Endothelial cell of umbilical vein (primary cell): ENCODE measurements around the gene SLC49A3. TPM values are rescaled to one million over a fixed set of nuclear protein-coding genes. Genes with fewer than 3 reads are reported as not detected.

Source experiments
- BruUV-seq: library from RNA; stranded (reverse); fragments of 400-500 nt; replicated peaks from 2 replicates; lab custom pipeline; 2021; lab: Mats Ljungman, UMichigan
- CTCF ChIA-PET: fragments of 300-600, 350-600 bp; sonication (Branson Sonifier 250); formaldehyde crosslinking; loops from one replicate; lab custom pipeline; 2021; ENCODE audit warnings: antibody characterized with exemption, inconsistent platforms; lab: Charles Lee
- POLR2A ChIA-PET: fragments of 300-600, 350-600 bp; sonication (Branson Sonifier 250); formaldehyde crosslinking; loops from one replicate; lab custom pipeline; 2021; ENCODE audit warnings: antibody characterized with exemption, inconsistent platforms; lab: Charles Lee
- DNase-seq: peaks from one replicate; pipeline ENCODE4 v3.0.0-alpha.2; 2011; ENCODE audit warnings: low read depth, low spot score
- FAIRE-seq: peaks from 2 replicates; lab custom pipeline; 2011; peaks lifted over from hg19 to GRCh38; lab: Jason Lieb, UNC
- H2AFZ ChIP-seq: 2 replicates; pipeline ENCODE4 v1.6.0; 2012; ENCODE audit warnings: low read depth, low read length, control low read depth, inconsistent platforms
- H3K27ac ChIP-seq: 2 replicates; pipeline ENCODE4 v1.5.1; 2011; ENCODE audit warnings: low read depth, mild to moderate bottlenecking, control low read depth, low read length, moderate library complexity; ENCODE audit not compliant: insufficient read depth
- H3K27me3 ChIP-seq, 2 experiments: 2 replicates each; pipeline versions ENCODE4 v1.6.0 to v1.6.1; 2011; ENCODE audit warnings: low read length in 2 of 2, mixed read lengths in 1 of 2; ENCODE audit not compliant: control insufficient read depth in 2 of 2, insufficient read depth in 2 of 2
- H3K36me3 ChIP-seq, 2 experiments: 2 replicates in 1 of 2; 3 replicates in 1 of 2; pipeline ENCODE4 v1.5.1; 2011; ENCODE audit warnings: low read length in 2 of 2, mild to moderate bottlenecking in 1 of 2, moderate library complexity in 1 of 2; ENCODE audit not compliant: control insufficient read depth in 2 of 2, insufficient read depth in 2 of 2; ENCODE audit errors: extremely low read depth in 1 of 2
- H3K4me1 ChIP-seq: 3 replicates; pipeline ENCODE4 v1.5.1; 2011; ENCODE audit warnings: mild to moderate bottlenecking, low read length; ENCODE audit not compliant: control insufficient read depth, insufficient read depth; ENCODE audit errors: extremely low read depth
- H3K4me2 ChIP-seq: 2 replicates; pipeline ENCODE4 v1.6.1; 2011; ENCODE audit warnings: low read length, control low read depth, mixed read lengths; ENCODE audit not compliant: insufficient read depth
- H3K4me3 ChIP-seq, 3 experiments: fragments of 200-600 bp in 1 of 3; sonication (generic), shearing (Covaris generic) in 1 of 3; replicated peaks in 1 of 3; 2 replicates each; pipeline ENCODE4 v1.5.1; 2011 to 2016; ENCODE audit warnings: control low read depth in 3 of 3, low read length in 3 of 3, mild to moderate bottlenecking in 2 of 3, inconsistent platforms in 1 of 3, low read depth in 1 of 3, moderate library complexity in 1 of 3; ENCODE audit not compliant: insufficient read depth in 1 of 3
- H3K79me2 ChIP-seq: 2 replicates; pipeline ENCODE4 v1.6.0; 2012; ENCODE audit warnings: low read length, inconsistent platforms; ENCODE audit not compliant: control insufficient read depth, insufficient read depth
- H3K9ac ChIP-seq: replicated peaks from 2 replicates; pipeline ENCODE3; 2011; ENCODE audit warnings: low read length, control low read depth; ENCODE audit not compliant: insufficient read depth; ENCODE audit errors: extremely low read depth
- H3K9me1 ChIP-seq: replicated peaks from 3 replicates; pipeline ENCODE4 v1.6.0; 2011; ENCODE audit warnings: mild to moderate bottlenecking, low read length; ENCODE audit not compliant: control insufficient read depth, insufficient read depth; ENCODE audit errors: extremely low read depth
- H3K9me3 ChIP-seq: replicated peaks from 2 replicates; pipeline ENCODE4 v1.5.1; 2012; ENCODE audit warnings: low read length, inconsistent platforms; ENCODE audit not compliant: control insufficient read depth, insufficient read depth
- H4K20me1 ChIP-seq: replicated peaks from 2 replicates; pipeline ENCODE3; 2011; ENCODE audit warnings: mild to moderate bottlenecking, low read length; ENCODE audit not compliant: control insufficient read depth, insufficient read depth; ENCODE audit errors: extremely low read depth
- EZH2 ChIP-seq: IDR thresholded peaks from 2 replicates; pipeline ENCODE4 v1.6.1; 2012; ENCODE audit warnings: borderline replicate concordance, low read depth, mild to moderate bottlenecking, moderate library complexity, low read length, inconsistent platforms; ENCODE audit not compliant: severe bottlenecking
- FOS ChIP-seq: IDR thresholded peaks from 2 replicates; pipeline ENCODE4 v1.6.1; 2011; ENCODE audit warnings: mild to moderate bottlenecking, low read length, moderate library complexity, borderline replicate concordance; ENCODE audit not compliant: insufficient read depth
- GATA2 ChIP-seq: IDR thresholded peaks from 2 replicates; pipeline ENCODE4 v1.7.0; 2011; ENCODE audit warnings: low read depth, mild to moderate bottlenecking, moderate library complexity, mixed read lengths, low read length; ENCODE audit not compliant: insufficient read length, insufficient read depth
- JUN ChIP-seq: IDR thresholded peaks from 2 replicates; pipeline ENCODE4 v1.6.1; 2011; ENCODE audit warnings: borderline replicate concordance, low read depth; ENCODE audit not compliant: insufficient read length, insufficient read depth
- MYC ChIP-seq: IDR thresholded peaks from one replicate; pipeline ENCODE4 v1.6.1; 2011; ENCODE audit warnings: mild to moderate bottlenecking, low read depth, low read length
- POLR2A ChIP-seq: IDR thresholded peaks from 2 replicates; pipeline ENCODE4 v1.6.1; 2012; ENCODE audit warnings: low read depth, mild to moderate bottlenecking, control low read depth, low read length
- POLR2AphosphoS5 ChIP-seq: IDR thresholded peaks from 2 replicates; pipeline ENCODE4 v1.6.1; 2012; ENCODE audit warnings: low read depth, mild to moderate bottlenecking, control low read depth, low read length, moderate library complexity; ENCODE audit not compliant: insufficient read depth
- dilution Hi-C: fragments of 300-500 bp; cut with MboI; formaldehyde crosslinking; loops from one replicate; pipeline ENCODE4 v1.15.0; 2019; ENCODE audit warnings: low sequenced_read_pairs; ENCODE audit not compliant: extremely low pct_ligation_motif_present
- intact Hi-C: fragments of 100-400 bp; cut with micrococcal nuclease; formaldehyde crosslinking; loops from one replicate; pipeline ENCODE4 v1.10.0; 2022
- polyA plus RNA-seq, 4 experiments: library from polyadenylated mRNA; depleted of rRNA in 3 of 4; stranded (reverse) in 3 of 4; unstranded in 1 of 4; fragments of >200 nt; gene quantifications; 2 replicates each; pipeline versions ENCODE4 v1.2.1 to v1.2.3, GENCODE V29; 2011 to 2012; ENCODE audit warnings: missing spikeins in 1 of 4
- total RNA-seq: library from RNA; stranded (reverse); gene quantifications from 2 replicates; pipeline ENCODE4 v1.2.3, GENCODE V29; 2021
- TF ChIP-seq, protein P1 (sequence below), 2 donors: IDR thresholded peaks; 1 replicate in 1 of 2; 2 replicates in 1 of 2; pipeline ENCODE4 v1.5.1; 2011; ENCODE audit warnings: low read length in 2 of 2, mild to moderate bottlenecking in 2 of 2, moderate library complexity in 2 of 2, control low read depth in 1 of 2, inconsistent platforms in 1 of 2, low read depth in 1 of 2; ENCODE audit not compliant: insufficient read depth in 1 of 2; ENCODE audit errors: extremely low read depth in 1 of 2
- TF ChIP-seq, protein P2 (sequence below): IDR thresholded peaks from 2 replicates; pipeline ENCODE4 v1.6.1; 2011; ENCODE audit not compliant: insufficient read depth, insufficient read length

The SLC49A3 gene
- total and polyA plus RNA-seq, 2 donors (not counting 3 experiments of a cell fraction or from before 2014, with no cell fraction given): 4.2 to 11.5 TPM

DNA sequence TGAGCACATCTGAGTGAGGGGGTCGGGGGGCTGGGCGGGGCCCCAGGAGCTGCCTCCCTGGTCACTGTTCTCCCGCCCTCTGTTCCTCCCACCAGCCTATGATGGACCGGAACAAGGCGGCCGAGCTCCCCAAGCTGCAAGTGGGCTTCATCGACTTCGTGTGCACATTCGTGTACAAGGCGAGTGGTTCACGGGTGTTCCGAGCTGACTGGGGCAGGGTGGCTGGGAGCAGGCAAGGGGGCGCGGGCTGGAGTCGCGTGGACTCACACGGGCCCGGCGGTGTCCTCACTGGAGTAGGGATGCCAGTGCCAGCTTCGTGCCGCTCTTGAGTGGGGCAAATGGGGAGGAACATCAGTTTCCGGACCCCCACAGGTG is 22.5 kb downstream of the SLC49A3 start:
- no TSS peak for BruUV-seq
- Histone ChIP-seq H3K36me3 (peaks cover under 1% of the 10 kb centered on the region in 2 experiments), H3K4me2 (no peak overlapping the region), H2AFZ (no peak overlapping the region), H3K4me1 (no peaks in the 10 kb centered on the region), H3K4me3 (no peak overlapping the region), H3K79me2 (no peaks in the 10 kb centered on the region), H3K9ac (no peak overlapping the region), H3K27me3 (peaks cover 0 to 5% of the 10 kb centered on the region in 2 experiments), H4K20me1 (no peaks in the 10 kb centered on the region), H3K9me3 (no peaks in the 10 kb centered on the region), H3K9me1 (no peaks in the 10 kb centered on the region), H3K27ac (no peak overlapping the region)
- DNase-seq (no peak), FAIRE-seq (no peak)
- POLR2A ChIA-PET: no interaction called here
- CTCF ChIA-PET: no interaction called here
- no peak for TF ChIP-seq FOS
- TF ChIP-seq GATA2: no peak
- TF ChIP-seq JUN: no peak
- TF ChIP-seq, protein P1, sequence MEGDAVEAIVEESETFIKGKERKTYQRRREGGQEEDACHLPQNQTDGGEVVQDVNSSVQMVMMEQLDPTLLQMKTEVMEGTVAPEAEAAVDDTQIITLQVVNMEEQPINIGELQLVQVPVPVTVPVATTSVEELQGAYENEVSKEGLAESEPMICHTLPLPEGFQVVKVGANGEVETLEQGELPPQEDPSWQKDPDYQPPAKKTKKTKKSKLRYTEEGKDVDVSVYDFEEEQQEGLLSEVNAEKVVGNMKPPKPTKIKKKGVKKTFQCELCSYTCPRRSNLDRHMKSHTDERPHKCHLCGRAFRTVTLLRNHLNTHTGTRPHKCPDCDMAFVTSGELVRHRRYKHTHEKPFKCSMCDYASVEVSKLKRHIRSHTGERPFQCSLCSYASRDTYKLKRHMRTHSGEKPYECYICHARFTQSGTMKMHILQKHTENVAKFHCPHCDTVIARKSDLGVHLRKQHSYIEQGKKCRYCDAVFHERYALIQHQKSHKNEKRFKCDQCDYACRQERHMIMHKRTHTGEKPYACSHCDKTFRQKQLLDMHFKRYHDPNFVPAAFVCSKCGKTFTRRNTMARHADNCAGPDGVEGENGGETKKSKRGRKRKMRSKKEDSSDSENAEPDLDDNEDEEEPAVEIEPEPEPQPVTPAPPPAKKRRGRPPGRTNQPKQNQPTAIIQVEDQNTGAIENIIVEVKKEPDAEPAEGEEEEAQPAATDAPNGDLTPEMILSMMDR (IDR thresholded peaks at IDR 0.05; ENCODE audit: extremely low read depth in 1 of 2, insufficient read depth in 1 of 2, low read depth in 1 of 2, low read length in 2 of 2): no peak
- TF ChIP-seq EZH2: no peak
- TF ChIP-seq POLR2AphosphoS5: no peak
- TF ChIP-seq MYC: no peak
- TF ChIP-seq, protein P2, sequence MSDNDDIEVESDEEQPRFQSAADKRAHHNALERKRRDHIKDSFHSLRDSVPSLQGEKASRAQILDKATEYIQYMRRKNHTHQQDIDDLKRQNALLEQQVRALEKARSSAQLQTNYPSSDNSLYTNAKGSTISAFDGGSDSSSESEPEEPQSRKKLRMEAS: no peak
- no peak for TF ChIP-seq POLR2A
- dilution Hi-C loops (no loop called here), intact Hi-C loops (no loop called here)
